Measurements from ENCODE around the gene ACTN4.
"Not testable (repeated sequence)": the region's sequence is repeated elsewhere in the genome, so short reads cannot be mapped to it uniquely, and the experiment has no call there.

ACTN4 gene

GRCh38 chr19:38741670-38742069 lies 94.2 kb downstream of the ACTN4 start:
- no peak for DNase-seq

- DNase-seq: no peak
These were observed 94.8 kb downstream of the ACTN4 start for GRCh38 chr19:38742296-38742695.

GRCh38 chr19:38742906-38743305 lies 95.5 kb downstream of the ACTN4 start:
- DNase-seq: no peak

GRCh38 chr19:38743394-38744297 lies 96.2 kb downstream of the ACTN4 start:
- DNase-seq: no peak

- no peak for DNase-seq
These were observed 96.8 kb downstream of the ACTN4 start, which contains the start of gene CAPN12 for GRCh38 chr19:38744298-38744681. Gene CAPN12 (minus strand): TSS chr19:38744474. CDS start chr19:38744165, 309 bp downstream.

GRCh38 chr19:38744874-38745273 lies 97.4 kb downstream of the ACTN4 start:
- DNase-seq: no peak

- no peak for DNase-seq
These were observed 97.9 kb downstream of the ACTN4 start for GRCh38 chr19:38745316-38745715.

- DNase-seq: not testable (repeated sequence)
These were observed 106.3 kb downstream of the ACTN4 start for GRCh38 chr19:38753783-38754182.

- not testable (repeated sequence) for DNase-seq
These were observed 106.7 kb downstream of the ACTN4 start for GRCh38 chr19:38754196-38754595.

GRCh38 chr19:38759590-38760003 lies 112.1 kb downstream of the ACTN4 start:
- no peak for DNase-seq

- not testable (repeated sequence) for DNase-seq
These were observed 113.5 kb downstream of the ACTN4 start for GRCh38 chr19:38760805-38761517.

- DNase-seq: not testable (repeated sequence)
These were observed 114.5 kb downstream of the ACTN4 start for GRCh38 chr19:38761884-38762389.

- no peak for DNase-seq
These were observed 116.4 kb downstream of the ACTN4 start for GRCh38 chr19:38763795-38764220.

GRCh38 chr19:38765214-38765613 lies 117.8 kb downstream of the ACTN4 start:
- no peak for DNase-seq

GRCh38 chr19:38766276-38767047 lies 119.0 kb downstream of the ACTN4 start:
- DNase-seq: no peak

GRCh38 chr19:38769635-38770211 lies 122.3 kb downstream of the ACTN4 start:
- peak; percentile 9 for DNase-seq

GRCh38 chr19:38770228-38770948 lies 122.9 kb downstream of the ACTN4 start:
- not testable (repeated sequence) for DNase-seq

- DNase-seq: not testable (repeated sequence)
These were observed 123.5 kb downstream of the ACTN4 start for GRCh38 chr19:38770949-38771275.

GRCh38 chr19:38771569-38771968 lies 124.1 kb downstream of the ACTN4 start:
- DNase-seq: not testable (repeated sequence)

- no peak for DNase-seq
These were observed 126.2 kb downstream of the ACTN4 start, which contains the start of gene LGALS7 for GRCh38 chr19:38773469-38774177. Gene LGALS7 (minus strand): TSS chr19:38773517. CDS start chr19:38773492, 25 bp downstream.
